Measurements from ENCODE around the gene MEAF6.

Gene MEAF6

DNA sequence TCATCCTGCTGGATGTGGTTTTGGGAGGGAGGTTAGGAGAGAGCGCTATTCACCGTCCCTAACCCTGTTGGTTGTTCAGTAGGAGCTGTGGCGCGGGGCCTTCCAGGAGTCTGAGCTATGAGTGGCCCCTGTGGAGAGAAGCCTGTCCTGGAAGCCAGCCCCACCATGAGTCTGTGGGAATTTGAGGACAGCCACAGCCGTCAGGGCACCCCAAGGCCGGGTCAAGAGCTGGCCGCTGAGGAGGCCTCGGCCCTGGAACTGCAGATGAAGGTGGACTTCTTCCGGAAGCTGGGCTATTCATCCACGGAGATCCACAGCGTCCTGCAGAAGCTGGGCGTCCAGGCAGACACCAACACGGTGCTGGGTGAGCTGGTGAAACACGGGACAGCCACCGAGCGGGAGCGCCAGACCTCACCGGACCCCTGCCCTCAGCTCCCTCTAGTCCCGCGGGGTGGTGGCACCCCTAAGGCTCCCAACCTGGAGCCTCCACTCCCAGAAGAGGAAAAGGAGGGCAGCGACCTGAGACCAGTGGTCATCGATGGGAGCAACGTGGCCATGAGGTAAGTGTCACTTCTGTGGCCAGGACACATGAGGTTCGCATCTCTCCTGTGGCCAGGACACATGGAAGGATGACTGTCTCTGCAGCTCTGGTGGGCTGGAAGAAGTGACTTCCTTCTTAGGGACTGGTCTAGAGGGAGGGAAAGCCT lies 39.0 kb downstream of the MEAF6 start:
- no peak for TF ChIP-seq POLR2AphosphoS5 (IDR thresholded peaks at IDR 0.05; ENCODE audit: low read depth, low read length)
- no peak for TF ChIP-seq TAF1 (IDR thresholded peaks at IDR 0.05; ENCODE audit: borderline replicate concordance, low read depth, low read length)
- TF ChIP-seq POLR2A (IDR thresholded peaks at IDR 0.05; ENCODE audit: low read depth, low read length), result no peak
- no peak for FAIRE-seq
- no peak for DNase-seq (ENCODE audit: insufficient read length)

DNA sequence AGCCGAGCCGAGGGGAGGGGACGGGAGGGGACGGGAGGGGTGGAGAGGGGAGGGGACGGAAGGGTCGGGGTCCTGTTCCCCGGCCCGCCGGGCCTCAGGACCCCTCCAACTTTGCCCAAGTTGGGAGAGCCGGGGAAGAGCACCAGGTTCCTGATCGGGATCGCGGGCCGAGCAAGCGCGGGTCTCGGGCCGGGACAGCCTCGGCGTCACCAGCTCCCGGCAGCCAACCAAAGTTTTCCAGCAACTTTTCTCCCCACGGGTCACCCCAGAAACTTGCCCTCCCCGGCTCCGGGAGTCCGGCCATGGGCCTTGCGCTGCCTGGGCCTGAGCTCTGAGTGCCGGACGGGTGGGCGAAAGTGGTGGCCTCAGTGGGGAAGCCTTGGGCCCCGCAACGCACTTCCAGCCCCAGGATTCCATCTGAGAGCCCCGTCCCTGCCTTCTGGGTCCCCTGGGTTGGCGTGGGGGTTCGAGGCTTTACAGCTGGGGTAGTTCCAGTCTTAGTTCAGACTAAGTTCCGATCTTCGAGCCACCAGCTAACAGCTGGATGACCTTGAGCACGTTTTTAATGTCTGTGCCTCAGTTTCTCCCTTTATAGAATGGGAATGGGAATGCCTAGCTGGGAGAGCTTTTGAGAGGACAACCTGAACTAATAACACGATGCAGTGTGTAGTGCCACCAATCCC lies 39.7 kb downstream of the MEAF6 start:
- TF ChIP-seq POLR2A (IDR thresholded peaks at IDR 0.05; ENCODE audit: low read depth, low read length) (peak; percentile 75), TAF1 (IDR thresholded peaks at IDR 0.05; ENCODE audit: borderline replicate concordance, low read depth, low read length) (no peak), POLR2AphosphoS5 (IDR thresholded peaks at IDR 0.05; ENCODE audit: low read depth, low read length) (peak; percentile 16)
- no peak for FAIRE-seq
- DNase-seq (ENCODE audit: insufficient read length), result no peak

DNA sequence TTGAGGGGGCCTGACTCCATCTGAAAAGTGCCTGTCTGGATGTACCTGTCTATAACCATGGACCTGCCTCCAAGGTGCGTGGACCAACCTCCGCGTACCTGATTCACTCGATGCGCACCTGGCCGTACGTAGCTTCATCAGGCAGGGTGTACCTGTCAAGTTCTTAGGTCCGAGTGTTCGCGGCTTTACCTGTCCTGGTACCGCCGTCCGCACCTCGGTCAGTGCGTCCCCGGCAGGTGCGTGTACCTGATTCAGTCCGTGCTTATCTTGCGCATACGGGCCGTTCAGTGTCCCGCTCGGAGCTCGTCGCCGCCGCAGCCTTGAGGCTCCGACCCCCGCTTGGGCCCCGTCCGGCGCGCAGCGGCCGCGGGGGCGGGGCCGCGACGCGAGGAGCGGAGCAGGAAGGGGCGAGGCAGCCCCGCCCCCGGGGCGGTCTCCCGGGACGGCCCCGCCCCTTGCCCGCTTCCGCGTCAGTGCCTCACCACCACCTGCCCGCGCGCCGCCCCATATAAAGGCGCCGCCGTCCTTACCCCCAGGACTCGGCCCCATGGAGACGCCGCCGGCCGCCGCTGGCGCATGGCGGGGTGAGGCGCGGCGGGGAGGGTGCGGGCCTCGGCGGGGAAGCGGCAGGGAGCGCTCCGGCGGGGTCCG lies 40.4 kb downstream of the MEAF6 start, which contains the start of gene ZC3H12A:
Gene ZC3H12A, plus strand, starts transcription at position 535 of the 651 bp plus-strand sequence. CDS start 917 bp downstream, outside the sequence.
- TF ChIP-seq TAF1 (IDR thresholded peaks at IDR 0.05; ENCODE audit: borderline replicate concordance, low read depth, low read length) (peak; percentile 84), POLR2A (IDR thresholded peaks at IDR 0.05; ENCODE audit: low read depth, low read length) (peak; percentile 98), POLR2AphosphoS5 (IDR thresholded peaks at IDR 0.05; ENCODE audit: low read depth, low read length) (peak; percentile 93)
- FAIRE-seq (peak; percentile 87), DNase-seq (ENCODE audit: insufficient read length) (peak; percentile 95)

DNA sequence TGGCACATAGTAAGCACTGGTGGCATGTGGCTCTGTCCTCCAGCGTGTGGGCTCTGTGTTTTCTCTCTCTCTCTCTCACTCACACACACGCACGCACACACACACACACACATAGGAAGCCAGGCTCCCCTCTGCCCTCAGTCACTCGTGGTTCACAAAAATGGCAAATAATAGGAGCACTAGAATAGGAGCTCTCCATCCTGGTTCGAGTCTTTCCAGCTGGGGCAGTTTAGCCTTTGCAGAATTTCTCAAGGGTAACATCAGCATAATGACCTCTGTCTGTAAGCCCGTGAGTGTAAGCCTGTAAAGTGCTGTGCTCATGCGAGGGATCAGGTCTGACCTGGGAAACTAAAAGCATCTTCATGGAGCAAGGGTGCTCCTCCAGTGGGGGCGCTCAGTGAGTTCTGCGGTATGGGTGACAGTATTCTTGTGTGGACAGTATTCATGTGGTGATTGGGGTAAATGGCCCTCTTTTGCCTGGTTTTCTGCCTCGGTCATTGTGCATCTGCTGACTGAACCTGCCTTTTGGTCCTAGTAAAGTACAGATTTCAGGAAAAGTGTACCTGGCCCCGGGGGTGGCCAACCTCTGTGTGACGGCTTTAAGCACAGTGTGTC lies 41.0 kb downstream of the MEAF6 start:
- no peak for TF ChIP-seq TAF1 (IDR thresholded peaks at IDR 0.05; ENCODE audit: borderline replicate concordance, low read depth, low read length)
- TF ChIP-seq POLR2AphosphoS5 (IDR thresholded peaks at IDR 0.05; ENCODE audit: low read depth, low read length), result no peak
- TF ChIP-seq POLR2A (IDR thresholded peaks at IDR 0.05; ENCODE audit: low read depth, low read length), result no peak
- FAIRE-seq, result no peak
- DNase-seq (ENCODE audit: insufficient read length), result no peak

DNA sequence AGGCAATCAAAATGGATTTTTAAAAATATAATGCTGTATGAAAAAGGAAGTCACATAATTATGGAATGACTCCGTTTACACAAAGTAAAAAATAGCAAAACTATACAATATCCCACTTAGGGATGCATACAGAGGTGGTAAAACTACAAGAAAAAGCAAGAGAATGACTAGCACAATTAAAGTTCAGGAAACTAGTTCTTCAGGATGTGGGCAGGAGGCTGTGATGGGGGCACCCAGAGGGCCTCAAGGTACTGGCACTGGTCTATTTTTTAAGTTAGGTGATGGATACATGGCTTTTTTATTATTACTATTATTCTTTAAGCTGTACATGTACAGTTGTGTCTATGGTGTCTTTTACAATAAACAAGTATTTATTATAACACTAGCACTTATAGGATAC lies 41.6 kb downstream of the MEAF6 start:
- no peak for DNase-seq (ENCODE audit: insufficient read length)
- TF ChIP-seq TAF1 (IDR thresholded peaks at IDR 0.05; ENCODE audit: borderline replicate concordance, low read depth, low read length), result no peak
- no peak for TF ChIP-seq POLR2A (IDR thresholded peaks at IDR 0.05; ENCODE audit: low read depth, low read length)
- no peak for TF ChIP-seq POLR2AphosphoS5 (IDR thresholded peaks at IDR 0.05; ENCODE audit: low read depth, low read length)
- FAIRE-seq, result no peak

DNA sequence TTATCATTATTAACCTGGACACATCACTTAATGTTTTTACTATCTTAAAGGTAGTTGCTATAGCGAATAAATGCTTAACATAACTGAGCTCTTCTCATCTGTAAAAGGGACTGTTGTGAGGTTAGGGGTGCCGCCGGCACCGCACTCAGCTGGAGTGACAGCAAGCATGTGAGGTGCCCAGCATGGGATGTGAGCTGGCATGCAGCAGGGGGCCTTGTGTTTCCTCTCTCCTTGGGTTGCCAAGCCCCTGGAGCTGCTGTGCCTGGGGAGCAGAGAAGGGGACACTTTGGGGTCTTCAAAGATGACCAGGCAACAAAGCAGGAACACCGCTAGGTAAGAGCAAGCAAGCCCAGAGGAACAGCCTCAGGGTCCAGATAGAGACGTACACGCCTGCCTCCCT lies 42.3 kb downstream of the MEAF6 start:
- no peak for FAIRE-seq
- TF ChIP-seq POLR2AphosphoS5 (IDR thresholded peaks at IDR 0.05; ENCODE audit: low read depth, low read length), result no peak
- no peak for TF ChIP-seq POLR2A (IDR thresholded peaks at IDR 0.05; ENCODE audit: low read depth, low read length)
- TF ChIP-seq TAF1 (IDR thresholded peaks at IDR 0.05; ENCODE audit: borderline replicate concordance, low read depth, low read length), result no peak
- no peak for DNase-seq (ENCODE audit: insufficient read length)

DNA sequence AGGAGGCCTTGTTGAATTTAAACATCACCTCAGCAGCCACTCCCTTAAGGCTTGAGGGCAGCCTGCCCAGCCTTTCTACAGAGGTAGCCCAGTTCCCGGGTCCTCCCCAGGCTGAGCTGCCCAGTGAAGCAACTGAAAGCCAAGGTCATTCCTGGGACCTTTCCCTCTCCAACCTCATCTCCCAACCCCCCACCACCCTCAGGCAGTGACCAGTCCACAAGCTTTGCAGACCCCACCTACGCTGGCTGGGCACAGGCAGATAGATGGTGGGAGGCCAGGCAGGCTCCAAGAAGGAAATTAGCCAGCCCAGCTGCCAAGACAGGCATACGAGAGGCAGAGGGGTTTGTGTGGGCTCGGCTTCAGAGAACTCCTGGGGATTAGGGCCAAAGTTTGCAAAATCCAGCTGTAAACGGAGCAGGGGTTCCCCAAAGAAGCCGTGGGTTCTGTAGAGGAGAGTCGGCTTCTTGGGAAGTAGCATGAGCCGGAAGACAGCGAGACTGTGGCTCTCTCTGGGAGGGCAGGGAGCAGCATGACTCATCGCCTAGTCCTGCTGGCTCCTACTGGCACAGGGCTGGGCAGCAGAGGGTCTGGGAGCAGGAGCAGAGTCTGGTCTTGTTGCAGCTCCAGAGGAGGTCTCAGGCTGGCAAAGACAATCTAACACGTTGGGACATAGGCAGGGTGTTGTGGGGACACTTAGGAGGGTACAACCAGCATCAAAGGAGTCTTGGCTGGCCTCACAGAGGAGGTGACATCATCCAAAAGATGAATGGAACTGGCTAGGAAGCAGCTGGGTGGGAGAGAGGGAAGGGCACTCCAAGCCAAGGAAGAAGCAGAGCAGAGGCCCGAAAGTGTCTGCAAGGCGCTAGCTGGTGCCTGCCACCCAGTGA lies 43.0 kb downstream of the MEAF6 start:
- DNase-seq (ENCODE audit: insufficient read length) (no peak), FAIRE-seq (no peak)

DNA sequence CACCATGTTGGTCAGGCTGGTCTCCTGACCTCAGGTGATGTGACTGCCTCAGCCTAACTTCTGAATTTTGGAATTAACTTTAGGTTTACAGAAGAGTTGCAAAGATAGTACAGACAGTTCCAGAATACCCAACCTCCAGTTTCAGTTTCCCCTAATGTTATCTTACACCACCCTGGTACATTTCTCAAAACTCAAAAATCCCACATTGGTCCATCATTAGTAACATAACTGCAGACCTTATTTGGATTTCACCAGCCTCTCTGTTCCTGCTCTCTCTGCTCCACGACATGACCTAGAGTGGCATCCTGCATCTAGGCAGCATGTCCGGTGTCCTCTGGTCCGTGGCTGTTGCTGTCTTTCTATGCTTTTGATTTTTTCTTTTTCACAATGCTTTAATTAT lies 45.2 kb downstream of the MEAF6 start:
- DNase-seq (ENCODE audit: insufficient read length), result no peak
- TF ChIP-seq POLR2A (IDR thresholded peaks at IDR 0.05; ENCODE audit: low read depth, low read length) (no peak), TAF1 (IDR thresholded peaks at IDR 0.05; ENCODE audit: borderline replicate concordance, low read depth, low read length) (no peak), POLR2AphosphoS5 (IDR thresholded peaks at IDR 0.05; ENCODE audit: low read depth, low read length) (no peak)
- no peak for FAIRE-seq

More for the DNA sequence above, 43.0 kb downstream of the MEAF6 start:
- no peak for TF ChIP-seq TAF1 (IDR thresholded peaks at IDR 0.05; ENCODE audit: borderline replicate concordance, low read depth, low read length)
- no peak for TF ChIP-seq POLR2AphosphoS5 (IDR thresholded peaks at IDR 0.05; ENCODE audit: low read depth, low read length)
- TF ChIP-seq POLR2A (IDR thresholded peaks at IDR 0.05; ENCODE audit: low read depth, low read length), result no peak

DNA sequence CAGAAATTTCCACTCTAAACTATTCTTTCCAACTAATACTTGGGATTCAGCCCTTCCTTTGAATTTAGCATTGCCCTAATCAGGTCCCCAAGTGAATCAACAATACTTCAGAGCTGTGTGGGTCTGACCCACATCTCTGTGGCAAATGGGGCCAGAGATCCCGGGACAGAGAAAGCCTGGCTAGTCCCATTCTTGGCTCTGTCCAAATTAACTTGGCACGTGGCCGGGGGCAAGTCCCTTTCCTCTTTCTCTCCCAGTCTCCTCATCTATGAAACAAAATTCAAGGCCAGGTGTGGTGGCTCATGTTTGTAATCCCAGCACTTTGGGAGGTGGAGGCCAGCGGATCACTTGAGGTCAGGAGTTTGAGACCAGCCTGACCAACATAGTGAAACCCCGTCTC lies 46.5 kb downstream of the MEAF6 start:
- DNase-seq (ENCODE audit: insufficient read length) (no peak), FAIRE-seq (no peak)
- no peak for TF ChIP-seq POLR2AphosphoS5 (IDR thresholded peaks at IDR 0.05; ENCODE audit: low read depth, low read length)
- no peak for TF ChIP-seq POLR2A (IDR thresholded peaks at IDR 0.05; ENCODE audit: low read depth, low read length)
- no peak for TF ChIP-seq TAF1 (IDR thresholded peaks at IDR 0.05; ENCODE audit: borderline replicate concordance, low read depth, low read length)

Data from GM12892 (cell line).